GM23338 (cell line): ENCODE results near the gene ESYT1. TPM values are rescaled to one million over a fixed set of nuclear protein-coding genes. Genes with fewer than 3 reads are reported as not detected.

Source experiments
- ATAC-seq: fragments of 200-7000 bp; cut with Tn5 transposase; 3 replicates; pipeline ENCODE4 v1.9.1; 2020
- DNase-seq: peaks from one replicate; pipeline ENCODE4 v3.0.0-alpha.2; 2015; ENCODE audit warnings: low spot score
- H2AFZ ChIP-seq: fragments of 200-600 bp; sonication (generic); 2 replicates; pipeline ENCODE4 v1.8.0; 2016; ENCODE audit warnings: antibody characterized with exemption, mild to moderate bottlenecking, moderate library complexity
- H3F3A ChIP-seq: fragments of 200-600 bp; sonication (generic); replicated peaks from 2 replicates; pipeline ENCODE4 v1.8.0; 2017; ENCODE audit warnings: antibody characterized with exemption, mixed run types, low read depth
- H3K27ac ChIP-seq: fragments of 200-600 bp; sonication (generic); 2 replicates; pipeline ENCODE4 v1.6.1; 2016; ENCODE audit warnings: low read depth
- H3K27me3 ChIP-seq: fragments of 200-600 bp; sonication (generic); 2 replicates; pipeline ENCODE4 v1.8.0; 2016; ENCODE audit warnings: mild to moderate bottlenecking, mixed run types, moderate library complexity; ENCODE audit not compliant: insufficient read depth
- H3K36me3 ChIP-seq: fragments of 200-600 bp; sonication (generic); 2 replicates; pipeline ENCODE4 v1.8.0; 2016; ENCODE audit warnings: mild to moderate bottlenecking; ENCODE audit not compliant: insufficient read depth
- H3K4me1 ChIP-seq: fragments of 200-600 bp; sonication (generic); 2 replicates; pipeline ENCODE4 v1.8.0; 2016; ENCODE audit warnings: mild to moderate bottlenecking, moderate library complexity; ENCODE audit not compliant: insufficient read depth
- H3K4me2 ChIP-seq: fragments of 200-600 bp; sonication (generic); 2 replicates; pipeline ENCODE4 v1.7.1; 2017; ENCODE audit warnings: mixed run types
- H3K4me3 ChIP-seq: fragments of 200-600 bp; sonication (generic); 2 replicates; pipeline ENCODE4 v1.6.1; 2016; ENCODE audit warnings: mixed run types
- H3K79me2 ChIP-seq: fragments of 200-600 bp; sonication (generic); replicated peaks from 2 replicates; pipeline ENCODE4 v1.8.0; 2017; ENCODE audit warnings: mild to moderate bottlenecking; ENCODE audit not compliant: insufficient read depth
- H3K9me2 ChIP-seq: fragments of 200-600 bp; sonication (generic); 2 replicates; pipeline ENCODE4 v1.8.0; 2017; ENCODE audit not compliant: insufficient read depth
- H4K20me1 ChIP-seq: fragments of 200-600 bp; sonication (generic); replicated peaks from 2 replicates; pipeline ENCODE4 v1.8.0; 2017; ENCODE audit warnings: mild to moderate bottlenecking; ENCODE audit not compliant: insufficient read depth
- H3K27ac Mint-ChIP-seq: 2 replicates; pipeline ENCODE4 v1.8.0; 2020; ENCODE audit warnings: inconsistent platforms, mild to moderate bottlenecking, moderate library complexity, mixed read lengths
- H3K27me3 Mint-ChIP-seq: 3 replicates; pipeline ENCODE4 v1.8.0; 2022; ENCODE audit warnings: low read depth, mild to moderate bottlenecking, moderate library complexity, mixed read lengths, inconsistent platforms; ENCODE audit not compliant: insufficient read depth, poor library complexity
- H3K36me3 Mint-ChIP-seq: 3 replicates; pipeline ENCODE4 v1.8.0; 2021; ENCODE audit warnings: low read depth, mild to moderate bottlenecking, inconsistent platforms, moderate library complexity, mixed read lengths
- H3K4me1 Mint-ChIP-seq: 3 replicates; pipeline ENCODE4 v1.8.0; 2020; ENCODE audit warnings: mild to moderate bottlenecking, inconsistent platforms, mixed read lengths
- H3K4me3 Mint-ChIP-seq: 3 replicates; pipeline ENCODE4 v1.8.0; 2021; ENCODE audit warnings: moderate library complexity, mild to moderate bottlenecking, inconsistent platforms, mixed read lengths
- H3K9me3 Mint-ChIP-seq: 3 replicates; pipeline ENCODE4 v1.8.0; 2020; ENCODE audit warnings: moderate library complexity, mild to moderate bottlenecking, inconsistent platforms, mixed read lengths
- CREB1 ChIP-seq: fragments of 250-450 bp; sonication (Bioruptor Pico); IDR thresholded peaks from 2 replicates; pipeline ENCODE4 v1.5.0; 2020; ENCODE audit warnings: low read depth, mild to moderate bottlenecking, moderate library complexity
- ETS1 ChIP-seq: IDR thresholded peaks from 2 replicates; pipeline ENCODE4 v1.6.1; 2016; ENCODE audit warnings: antibody characterized with exemption
- EZH2 ChIP-seq: fragments of 200-600 bp; sonication (generic); IDR thresholded peaks from one replicate; pipeline ENCODE4 v1.8.0; 2017; ENCODE audit warnings: antibody characterized with exemption, mild to moderate bottlenecking, low read depth; ENCODE audit not compliant: unreplicated experiment
- EZH2phosphoT487 ChIP-seq: fragments of 200-600 bp; sonication (generic); IDR thresholded peaks from one replicate; pipeline ENCODE4 v1.8.1; 2018; ENCODE audit warnings: antibody characterized with exemption; ENCODE audit not compliant: unreplicated experiment
- JUNB ChIP-seq: IDR thresholded peaks from one replicate; pipeline ENCODE4 v1.6.1; 2016; ENCODE audit warnings: antibody characterized with exemption; ENCODE audit not compliant: unreplicated experiment
- NANOG ChIP-seq: IDR thresholded peaks from 2 replicates; pipeline ENCODE4 v1.6.1; 2016; ENCODE audit warnings: antibody characterized with exemption, borderline replicate concordance
- POLR2AphosphoS5 ChIP-seq: IDR thresholded peaks from 2 replicates; pipeline ENCODE4 v1.6.1; 2016; ENCODE audit warnings: antibody characterized with exemption, low read depth
- STAT1 ChIP-seq: IDR thresholded peaks from one replicate; pipeline ENCODE4 v1.6.1; 2016; ENCODE audit warnings: antibody characterized with exemption; ENCODE audit not compliant: unreplicated experiment
- ZNF114 ChIP-seq: fragments of 250-450 bp; sonication (Bioruptor Pico); IDR thresholded peaks from 2 replicates; pipeline ENCODE4 v1.5.0; 2020; ENCODE audit warnings: mild to moderate bottlenecking, moderate library complexity
- ZNF331 ChIP-seq: fragments of 250-450 bp; sonication (Bioruptor Pico); IDR thresholded peaks from 2 replicates; pipeline ENCODE4 v1.5.0; 2020; ENCODE audit warnings: low read depth, mild to moderate bottlenecking, moderate library complexity
- polyA plus RNA-seq: library from polyadenylated mRNA; unstranded; fragments of >200 nt; fragmentation: Nextera tagmentation; extraction: Ambion mirVana; gene quantifications from 2 replicates; pipeline ENCODE4 v1.2.1, GENCODE V29; 2016
- total RNA-seq: library from RNA; depleted of rRNA; stranded (reverse); fragments of >200 nt; shearing (Covaris generic); gene quantifications from 2 replicates; pipeline ENCODE4 v1.2.3, GENCODE V29; 2014
- TF ChIP-seq, protein P1 (sequence below): IDR thresholded peaks from one replicate; pipeline ENCODE4 v1.6.1; 2018; ENCODE audit warnings: antibody characterized with exemption; ENCODE audit not compliant: unreplicated experiment
- TF ChIP-seq, protein P2 (sequence below), 2 experiments: fragments of 200-600 bp in 1 of 2; sonication (generic) in 1 of 2; conservative IDR thresholded peaks; 2 replicates each; pipeline versions ENCODE4 v1.5.1 to v1.6.1; 2016 to 2017; ENCODE audit warnings: antibody characterized with exemption in 2 of 2, low read depth in 2 of 2, mild to moderate bottlenecking in 2 of 2, moderate library complexity in 1 of 2
- TF ChIP-seq, protein P3 (sequence below): fragments of 250-450 bp; sonication (Bioruptor Pico); IDR thresholded peaks from 2 replicates; pipeline ENCODE4 v1.5.0; 2020; ENCODE audit warnings: mild to moderate bottlenecking, moderate library complexity

Gene ESYT1
- total and polyA plus RNA-seq, 2 experiments from 2014 or later: 23.3 to 142 TPM

DNA sequence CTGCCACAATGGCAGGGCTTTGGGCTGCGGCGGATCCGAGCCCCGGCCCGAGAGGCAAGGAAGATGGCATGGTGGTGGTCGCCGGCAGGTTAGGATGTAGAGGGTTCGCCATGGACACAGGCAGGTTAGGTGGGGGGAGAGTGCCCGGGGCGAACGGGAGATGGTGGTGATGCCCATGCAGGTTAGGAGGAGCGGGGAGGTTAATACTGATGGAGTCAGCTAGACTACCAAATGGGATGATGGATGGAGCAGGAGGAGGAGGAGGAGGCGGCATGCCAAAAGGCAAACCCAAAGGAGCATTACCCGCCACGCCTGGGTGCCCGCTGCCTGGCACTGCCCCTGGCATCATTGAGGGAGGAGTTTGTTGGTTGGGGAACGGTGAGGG is 36.3 kb downstream of the ESYT1 start:
- H3K27ac ChIP-seq: 0 out of 2 replicates have a peak overlapping the region, but pooled peaks have one; percentile 98
- Mint-ChIP-seq H3K4me3 (no peak overlapping the region), H3K9me3 (no peaks in the 10 kb centered on the region), H3K27ac (no peak overlapping the region; the same call in 1 of the 2 replicates), H3K27me3 (peaks cover 36% of the 10 kb centered on the region), H3K4me1 (peaks cover 46% of the 10 kb centered on the region), H3K36me3 (peaks cover 93% of the 10 kb centered on the region)
- H3K9me2 ChIP-seq: no peaks in the 10 kb centered on the region
- peaks cover 25% of the 10 kb centered on the region for H4K20me1 ChIP-seq
- ATAC-seq: 0 out of 3 replicates have a peak, but pooled peaks have one; percentile 0
- peaks cover 20% of the 10 kb centered on the region for H3K79me2 ChIP-seq
- H3K36me3 ChIP-seq: peaks cover 67% of the 10 kb centered on the region
- DNase-seq: no peak
- no peak overlapping the region for H3K4me3 ChIP-seq
- H3F3A ChIP-seq: peaks cover 59% of the 10 kb centered on the region
- no peaks in the 10 kb centered on the region for H3K27me3 ChIP-seq
- TF ChIP-seq EZH2 (no peak), POLR2AphosphoS5 (no peak), JUNB (no peak), ETS1 (no peak), STAT1 (no peak), EZH2phosphoT487 (no peak), ZNF331 (no peak), CREB1 (CRISPR knock-in tag) (no peak), ZNF114 (CRISPR knock-in tag) (no peak), NANOG (no peak)
- TF ChIP-seq, protein P1, sequence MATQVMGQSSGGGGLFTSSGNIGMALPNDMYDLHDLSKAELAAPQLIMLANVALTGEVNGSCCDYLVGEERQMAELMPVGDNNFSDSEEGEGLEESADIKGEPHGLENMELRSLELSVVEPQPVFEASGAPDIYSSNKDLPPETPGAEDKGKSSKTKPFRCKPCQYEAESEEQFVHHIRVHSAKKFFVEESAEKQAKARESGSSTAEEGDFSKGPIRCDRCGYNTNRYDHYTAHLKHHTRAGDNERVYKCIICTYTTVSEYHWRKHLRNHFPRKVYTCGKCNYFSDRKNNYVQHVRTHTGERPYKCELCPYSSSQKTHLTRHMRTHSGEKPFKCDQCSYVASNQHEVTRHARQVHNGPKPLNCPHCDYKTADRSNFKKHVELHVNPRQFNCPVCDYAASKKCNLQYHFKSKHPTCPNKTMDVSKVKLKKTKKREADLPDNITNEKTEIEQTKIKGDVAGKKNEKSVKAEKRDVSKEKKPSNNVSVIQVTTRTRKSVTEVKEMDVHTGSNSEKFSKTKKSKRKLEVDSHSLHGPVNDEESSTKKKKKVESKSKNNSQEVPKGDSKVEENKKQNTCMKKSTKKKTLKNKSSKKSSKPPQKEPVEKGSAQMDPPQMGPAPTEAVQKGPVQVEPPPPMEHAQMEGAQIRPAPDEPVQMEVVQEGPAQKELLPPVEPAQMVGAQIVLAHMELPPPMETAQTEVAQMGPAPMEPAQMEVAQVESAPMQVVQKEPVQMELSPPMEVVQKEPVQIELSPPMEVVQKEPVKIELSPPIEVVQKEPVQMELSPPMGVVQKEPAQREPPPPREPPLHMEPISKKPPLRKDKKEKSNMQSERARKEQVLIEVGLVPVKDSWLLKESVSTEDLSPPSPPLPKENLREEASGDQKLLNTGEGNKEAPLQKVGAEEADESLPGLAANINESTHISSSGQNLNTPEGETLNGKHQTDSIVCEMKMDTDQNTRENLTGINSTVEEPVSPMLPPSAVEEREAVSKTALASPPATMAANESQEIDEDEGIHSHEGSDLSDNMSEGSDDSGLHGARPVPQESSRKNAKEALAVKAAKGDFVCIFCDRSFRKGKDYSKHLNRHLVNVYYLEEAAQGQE: no peak
- TF ChIP-seq, protein P2, sequence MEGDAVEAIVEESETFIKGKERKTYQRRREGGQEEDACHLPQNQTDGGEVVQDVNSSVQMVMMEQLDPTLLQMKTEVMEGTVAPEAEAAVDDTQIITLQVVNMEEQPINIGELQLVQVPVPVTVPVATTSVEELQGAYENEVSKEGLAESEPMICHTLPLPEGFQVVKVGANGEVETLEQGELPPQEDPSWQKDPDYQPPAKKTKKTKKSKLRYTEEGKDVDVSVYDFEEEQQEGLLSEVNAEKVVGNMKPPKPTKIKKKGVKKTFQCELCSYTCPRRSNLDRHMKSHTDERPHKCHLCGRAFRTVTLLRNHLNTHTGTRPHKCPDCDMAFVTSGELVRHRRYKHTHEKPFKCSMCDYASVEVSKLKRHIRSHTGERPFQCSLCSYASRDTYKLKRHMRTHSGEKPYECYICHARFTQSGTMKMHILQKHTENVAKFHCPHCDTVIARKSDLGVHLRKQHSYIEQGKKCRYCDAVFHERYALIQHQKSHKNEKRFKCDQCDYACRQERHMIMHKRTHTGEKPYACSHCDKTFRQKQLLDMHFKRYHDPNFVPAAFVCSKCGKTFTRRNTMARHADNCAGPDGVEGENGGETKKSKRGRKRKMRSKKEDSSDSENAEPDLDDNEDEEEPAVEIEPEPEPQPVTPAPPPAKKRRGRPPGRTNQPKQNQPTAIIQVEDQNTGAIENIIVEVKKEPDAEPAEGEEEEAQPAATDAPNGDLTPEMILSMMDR (conservative IDR thresholded peaks at IDR 0.05; ENCODE audit: low read depth in 2 of 2): no peak
- TF ChIP-seq, protein P3, sequence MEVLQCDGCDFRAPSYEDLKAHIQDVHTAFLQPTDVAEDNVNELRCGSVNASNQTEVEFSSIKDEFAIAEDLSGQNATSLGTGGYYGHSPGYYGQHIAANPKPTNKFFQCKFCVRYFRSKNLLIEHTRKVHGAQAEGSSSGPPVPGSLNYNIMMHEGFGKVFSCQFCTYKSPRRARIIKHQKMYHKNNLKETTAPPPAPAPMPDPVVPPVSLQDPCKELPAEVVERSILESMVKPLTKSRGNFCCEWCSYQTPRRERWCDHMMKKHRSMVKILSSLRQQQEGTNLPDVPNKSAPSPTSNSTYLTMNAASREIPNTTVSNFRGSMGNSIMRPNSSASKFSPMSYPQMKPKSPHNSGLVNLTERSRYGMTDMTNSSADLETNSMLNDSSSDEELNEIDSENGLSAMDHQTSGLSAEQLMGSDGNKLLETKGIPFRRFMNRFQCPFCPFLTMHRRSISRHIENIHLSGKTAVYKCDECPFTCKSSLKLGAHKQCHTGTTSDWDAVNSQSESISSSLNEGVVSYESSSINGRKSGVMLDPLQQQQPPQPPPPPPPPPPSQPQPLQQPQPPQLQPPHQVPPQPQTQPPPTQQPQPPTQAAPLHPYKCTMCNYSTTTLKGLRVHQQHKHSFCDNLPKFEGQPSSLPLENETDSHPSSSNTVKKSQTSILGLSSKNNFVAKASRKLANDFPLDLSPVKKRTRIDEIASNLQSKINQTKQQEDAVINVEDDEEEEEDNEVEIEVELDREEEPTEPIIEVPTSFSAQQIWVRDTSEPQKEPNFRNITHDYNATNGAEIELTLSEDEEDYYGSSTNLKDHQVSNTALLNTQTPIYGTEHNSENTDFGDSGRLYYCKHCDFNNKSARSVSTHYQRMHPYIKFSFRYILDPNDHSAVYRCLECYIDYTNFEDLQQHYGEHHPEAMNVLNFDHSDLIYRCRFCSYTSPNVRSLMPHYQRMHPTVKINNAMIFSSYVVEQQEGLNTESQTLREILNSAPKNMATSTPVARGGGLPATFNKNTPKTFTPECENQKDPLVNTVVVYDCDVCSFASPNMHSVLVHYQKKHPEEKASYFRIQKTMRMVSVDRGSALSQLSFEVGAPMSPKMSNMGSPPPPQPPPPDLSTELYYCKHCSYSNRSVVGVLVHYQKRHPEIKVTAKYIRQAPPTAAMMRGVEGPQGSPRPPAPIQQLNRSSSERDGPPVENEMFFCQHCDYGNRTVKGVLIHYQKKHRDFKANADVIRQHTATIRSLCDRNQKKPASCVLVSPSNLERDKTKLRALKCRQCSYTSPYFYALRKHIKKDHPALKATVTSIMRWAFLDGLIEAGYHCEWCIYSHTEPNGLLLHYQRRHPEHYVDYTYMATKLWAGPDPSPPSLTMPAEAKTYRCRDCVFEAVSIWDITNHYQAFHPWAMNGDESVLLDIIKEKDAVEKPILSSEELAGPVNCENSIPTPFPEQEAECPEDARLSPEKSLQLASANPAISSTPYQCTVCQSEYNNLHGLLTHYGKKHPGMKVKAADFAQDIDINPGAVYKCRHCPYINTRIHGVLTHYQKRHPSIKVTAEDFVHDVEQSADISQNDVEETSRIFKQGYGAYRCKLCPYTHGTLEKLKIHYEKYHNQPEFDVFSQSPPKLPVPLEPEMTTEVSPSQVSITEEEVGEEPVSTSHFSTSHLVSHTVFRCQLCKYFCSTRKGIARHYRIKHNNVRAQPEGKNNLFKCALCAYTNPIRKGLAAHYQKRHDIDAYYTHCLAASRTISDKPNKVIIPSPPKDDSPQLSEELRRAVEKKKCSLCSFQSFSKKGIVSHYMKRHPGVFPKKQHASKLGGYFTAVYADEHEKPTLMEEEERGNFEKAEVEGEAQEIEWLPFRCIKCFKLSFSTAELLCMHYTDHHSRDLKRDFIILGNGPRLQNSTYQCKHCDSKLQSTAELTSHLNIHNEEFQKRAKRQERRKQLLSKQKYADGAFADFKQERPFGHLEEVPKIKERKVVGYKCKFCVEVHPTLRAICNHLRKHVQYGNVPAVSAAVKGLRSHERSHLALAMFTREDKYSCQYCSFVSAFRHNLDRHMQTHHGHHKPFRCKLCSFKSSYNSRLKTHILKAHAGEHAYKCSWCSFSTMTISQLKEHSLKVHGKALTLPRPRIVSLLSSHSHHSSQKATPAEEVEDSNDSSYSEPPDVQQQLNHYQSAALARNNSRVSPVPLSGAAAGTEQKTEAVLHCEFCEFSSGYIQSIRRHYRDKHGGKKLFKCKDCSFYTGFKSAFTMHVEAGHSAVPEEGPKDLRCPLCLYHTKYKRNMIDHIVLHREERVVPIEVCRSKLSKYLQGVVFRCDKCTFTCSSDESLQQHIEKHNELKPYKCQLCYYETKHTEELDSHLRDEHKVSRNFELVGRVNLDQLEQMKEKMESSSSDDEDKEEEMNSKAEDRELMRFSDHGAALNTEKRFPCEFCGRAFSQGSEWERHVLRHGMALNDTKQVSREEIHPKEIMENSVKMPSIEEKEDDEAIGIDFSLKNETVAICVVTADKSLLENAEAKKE: no peak
- H3K4me1 ChIP-seq: peaks cover 40% of the 10 kb centered on the region
- H2AFZ ChIP-seq: no peak overlapping the region
- H3K4me2 ChIP-seq: no peak overlapping the region
